Motor neuron (in vitro differentiated cells): Measurements from ENCODE around the gene CST3. TPM values are rescaled to one million over a fixed set of nuclear protein-coding genes. Genes with fewer than 3 reads are reported as not detected.
"Not testable (repeated sequence)": the region's sequence is repeated elsewhere in the genome, so short reads cannot be mapped to it uniquely, and the experiment has no call there.

Experiments used
- ATAC-seq, 8 experiments: fragments of 200-7000 bp; cut with Tn5 transposase; replicated peaks in 6 of 8; 2 replicates each; pipeline ENCODE4 v1.8.0; 2021; ENCODE audit warnings: mild to moderate bottlenecking in 8 of 8, moderate library complexity in 8 of 8
- H3K27ac ChIP-seq, 2 donors: fragments of 250-450 bp; sonication (Bioruptor Pico); 2 replicates each; pipeline ENCODE4 v1.9.0; 2021; ENCODE audit warnings: antibody characterized with exemption in 2 of 2, mild to moderate bottlenecking in 2 of 2, moderate library complexity in 1 of 2
- H3K4me1 ChIP-seq, 2 donors: fragments of 250-450 bp; sonication (Bioruptor Pico); replicated peaks in 1 of 2; 2 replicates each; pipeline ENCODE4 v1.6.1; 2021; ENCODE audit warnings: antibody characterized with exemption in 2 of 2, mild to moderate bottlenecking in 2 of 2, moderate library complexity in 1 of 2
- H3K4me3 ChIP-seq, 5 donors: fragments of 250-450 bp; sonication (Bioruptor Pico); 2 replicates each; pipeline ENCODE4 v1.9.0; 2021; ENCODE audit warnings: antibody characterized with exemption in 5 of 5, mild to moderate bottlenecking in 5 of 5, moderate library complexity in 4 of 5
- WGBS, 10 experiments: fragments of 450-650 bp; shearing (Covaris generic); methylation state at CpG; one replicate each; pipeline ENCODE4 v1.0.0; 2022; 5-methylcytosine and 5-hydroxymethylcytosine counted together
- in situ Hi-C, 9 experiments: fragments of 400-800 bp; cut with MboI; loops; one replicate each; pipeline ENCODE4 v1.15.0; 2021; ENCODE audit warnings: low sequenced_read_pairs in 9 of 9, low pct_unique_long_range_greater_than_20kb in 2 of 9; ENCODE audit not compliant: unreplicated experiment in 9 of 9
- total RNA-seq, 8 experiments: library from RNA; unstranded; fragments of 300-600 nt; gene quantifications; 2 replicates each; pipeline versions ENCODE4 v1.2.3 to v1.2.4, GENCODE V29; 2022

Gene CST3
- total RNA-seq, 8 experiments from 2014 or later: 50.2 to 1,751 (median 154) TPM

DNA sequence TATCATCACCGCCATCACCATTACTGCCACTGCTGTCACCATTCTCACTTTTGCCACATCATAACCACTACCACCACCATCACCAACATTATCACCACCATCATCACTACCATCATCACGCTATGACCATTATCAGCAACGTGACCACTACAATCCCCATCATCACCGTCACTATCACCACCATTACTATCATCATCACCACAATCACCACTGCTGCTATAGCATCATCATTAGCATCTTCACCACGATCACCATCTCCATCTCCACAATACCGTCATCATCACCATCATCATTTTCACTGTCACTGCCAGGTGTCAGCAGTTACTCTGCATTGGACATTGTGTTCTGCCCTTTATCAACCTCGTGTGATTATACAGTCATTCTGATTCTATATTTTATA, 32.1 kb upstream of the CST3 start:
- Histone ChIP-seq H3K27ac (no peak overlapping the region), H3K4me1 (no peaks in the 10 kb centered on the region), H3K4me3 (no peak overlapping the region)
- no peak for ATAC-seq
- in situ Hi-C loops: no loop called here
- WGBS, 10 experiments: 32 to 87% (median 73%) methylated on average over 2 to 7 of the region's 7 CpGs; no CpG with 5 or more reads in 1 of the 10 experiments

DNA sequence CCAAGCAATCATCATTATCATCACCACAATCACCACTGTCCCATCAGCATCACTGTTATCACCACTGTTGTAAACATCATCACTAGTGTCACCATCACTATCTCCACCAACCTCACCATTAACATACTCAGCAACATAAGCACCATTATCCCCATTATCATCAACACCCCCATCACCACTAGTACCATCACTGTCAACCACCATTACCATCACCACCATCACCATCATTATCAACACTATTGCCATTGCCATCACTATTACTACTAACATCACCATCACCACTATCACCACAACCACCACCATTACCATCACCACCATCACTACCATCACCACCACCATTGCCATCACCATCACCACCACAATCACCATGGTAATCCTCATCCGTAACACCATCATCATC, 31.6 kb upstream of the CST3 start:
- in situ Hi-C loops: no loop called here
- Histone ChIP-seq H3K4me1 (no peaks in the 10 kb centered on the region), H3K27ac (no peak overlapping the region), H3K4me3 (no peak overlapping the region)
- ATAC-seq: no peak
- 43 to 100% (median 90%) methylated on average over 1 of the region's 1 CpG; no CpG with 5 or more reads in 4 of the 10 experiments for WGBS, 10 experiments

DNA sequence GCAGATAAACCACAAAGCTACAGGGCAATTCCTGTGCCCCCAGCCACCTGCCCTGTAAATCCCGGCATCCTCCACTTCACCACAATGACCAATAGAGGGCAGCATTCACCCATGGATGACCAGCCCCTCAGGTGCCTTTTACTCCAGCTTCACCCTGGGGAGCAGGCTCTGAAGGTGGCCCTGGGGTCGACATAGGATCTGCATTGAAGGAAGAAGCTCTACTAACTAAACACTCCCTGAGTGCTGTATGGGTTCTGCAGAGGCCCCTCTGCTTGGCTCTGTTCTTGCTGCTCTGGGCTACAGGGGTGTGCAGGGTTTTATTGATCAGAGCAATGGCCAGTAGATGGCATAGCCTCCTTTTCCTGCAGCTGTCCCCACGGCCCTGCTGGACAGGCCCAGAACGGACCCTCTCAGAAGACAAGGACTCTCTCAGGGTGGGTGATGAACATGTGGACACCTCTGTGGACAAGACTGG, 30.8 kb upstream of the CST3 start:
- Histone ChIP-seq H3K4me1 (no peaks in the 10 kb centered on the region), H3K4me3 (no peak overlapping the region), H3K27ac (no peak overlapping the region)
- in situ Hi-C loops: no loop called here
- WGBS, 10 experiments: 0 to 40% (median 0%) methylated on average over 1 to 2 of the region's 4 CpGs; no CpG with 5 or more reads in 5 of the 10 experiments
- ATAC-seq: peak; percentile 45 to 96 (median 80)

DNA sequence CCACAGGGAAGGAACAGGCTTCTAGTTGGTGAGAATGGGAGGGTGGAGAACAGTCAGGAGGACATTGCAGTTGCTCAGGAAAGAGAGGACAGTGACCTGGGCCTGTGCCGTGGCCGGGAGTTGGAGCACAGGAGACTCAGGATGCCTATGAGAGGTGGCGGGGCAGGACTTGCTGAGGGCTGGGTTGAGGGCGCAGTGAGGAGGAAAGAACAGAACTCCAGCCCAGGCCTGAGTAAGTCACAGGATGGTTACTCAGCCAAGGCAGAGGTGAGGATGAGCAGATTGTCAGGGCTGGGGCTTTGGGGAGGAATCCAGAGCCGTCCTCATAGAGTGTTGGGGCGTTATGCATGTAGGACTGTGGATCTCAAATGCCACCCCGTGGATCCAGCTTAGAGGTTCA, 29.9 kb upstream of the CST3 start:
- no peak for ATAC-seq
- Histone ChIP-seq H3K4me1 (no peaks in the 10 kb centered on the region), H3K27ac (no peak overlapping the region), H3K4me3 (no peak overlapping the region)
- 0 to 96% (median 80%) methylated on average over 1 to 4 of the region's 7 CpGs; no CpG with 5 or more reads in 4 of the 10 experiments for WGBS, 10 experiments
- in situ Hi-C loops: no loop called here

DNA sequence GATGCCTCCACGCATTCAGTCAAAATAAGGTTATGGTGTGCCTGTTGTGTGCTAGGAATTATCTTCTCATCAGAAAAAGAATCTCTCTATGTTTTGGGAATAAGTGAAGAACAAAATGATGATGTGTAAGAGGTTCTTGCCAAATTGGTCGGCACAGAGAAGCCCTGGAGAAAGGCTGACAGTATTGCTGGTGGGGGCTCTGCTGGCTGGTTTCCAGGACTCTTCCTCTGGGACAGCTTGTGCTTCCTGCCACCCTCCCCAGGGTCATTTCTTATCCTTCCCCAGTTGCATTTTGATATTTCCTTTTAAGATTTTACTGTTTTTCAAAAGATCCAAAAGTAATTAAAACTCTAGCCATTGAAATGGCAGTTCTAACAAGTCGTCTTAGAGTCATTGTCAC, 28.9 kb upstream of the CST3 start:
- in situ Hi-C loops: no loop called here
- no peak for ATAC-seq
- 4 to 100% (median 61%) methylated on average over 1 to 3 of the region's 3 CpGs; no CpG with 5 or more reads in 3 of the 10 experiments for WGBS, 10 experiments
- H3K4me3 ChIP-seq: no peak overlapping the region
- no peaks in the 10 kb centered on the region for H3K4me1 ChIP-seq
- no peak overlapping the region for H3K27ac ChIP-seq

DNA sequence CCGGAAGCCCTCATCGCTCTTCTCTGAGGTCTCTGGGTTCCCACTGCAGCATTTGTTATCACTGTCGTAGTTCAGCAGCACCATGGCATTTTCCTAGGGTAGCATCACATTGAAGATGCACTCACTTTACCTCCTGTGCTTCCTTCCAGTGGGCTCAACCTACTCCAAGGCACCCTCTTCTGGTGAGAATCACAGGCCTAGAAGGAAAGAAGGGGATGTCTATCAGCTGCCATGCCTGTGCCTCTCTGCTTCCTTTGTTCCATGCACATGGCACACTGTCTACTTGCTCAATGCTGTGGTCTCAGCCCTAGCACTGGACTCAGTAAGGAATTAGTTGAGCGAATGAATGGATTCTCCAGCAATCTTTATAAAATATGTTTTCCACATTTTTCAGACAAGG, 28.4 kb upstream of the CST3 start:
- in situ Hi-C loops: no loop called here
- no peaks in the 10 kb centered on the region for H3K4me1 ChIP-seq
- H3K4me3 ChIP-seq: no peak overlapping the region
- 70 to 100% (median 100%) methylated on average over 1 to 2 of the region's 4 CpGs; no CpG with 5 or more reads in 5 of the 10 experiments for WGBS, 10 experiments
- no peak overlapping the region for H3K27ac ChIP-seq
- peak in 1 of 8 experiments; percentile 42 for ATAC-seq

DNA sequence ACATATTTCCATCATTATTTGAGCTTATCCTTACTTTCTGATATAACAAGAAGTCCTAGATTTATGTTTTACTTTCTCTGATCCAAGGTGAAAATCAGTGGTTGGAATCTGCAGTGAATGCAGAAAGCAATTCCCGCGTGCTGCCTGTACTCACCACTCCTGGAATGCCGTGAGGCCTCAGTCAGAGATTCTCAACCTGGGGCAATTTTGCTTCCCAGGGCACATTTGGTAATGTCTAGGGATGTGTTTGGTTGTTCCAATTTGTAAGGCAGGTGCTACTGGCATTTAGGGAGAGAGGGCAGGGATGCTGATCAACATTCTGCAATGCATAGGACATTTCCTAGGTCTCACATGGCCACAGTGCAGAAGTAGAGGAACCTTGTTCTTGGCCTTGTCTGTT, 27.2 kb upstream of the CST3 start:
- 83 to 93% (median 90%) methylated on average over 2 to 3 of the region's 3 CpGs; no CpG with 5 or more reads in 5 of the 10 experiments for WGBS, 10 experiments
- no peak for ATAC-seq
- in situ Hi-C loops: no loop called here
- Histone ChIP-seq H3K27ac (no peak overlapping the region), H3K4me3 (no peak overlapping the region), H3K4me1 (no peaks in the 10 kb centered on the region)

DNA sequence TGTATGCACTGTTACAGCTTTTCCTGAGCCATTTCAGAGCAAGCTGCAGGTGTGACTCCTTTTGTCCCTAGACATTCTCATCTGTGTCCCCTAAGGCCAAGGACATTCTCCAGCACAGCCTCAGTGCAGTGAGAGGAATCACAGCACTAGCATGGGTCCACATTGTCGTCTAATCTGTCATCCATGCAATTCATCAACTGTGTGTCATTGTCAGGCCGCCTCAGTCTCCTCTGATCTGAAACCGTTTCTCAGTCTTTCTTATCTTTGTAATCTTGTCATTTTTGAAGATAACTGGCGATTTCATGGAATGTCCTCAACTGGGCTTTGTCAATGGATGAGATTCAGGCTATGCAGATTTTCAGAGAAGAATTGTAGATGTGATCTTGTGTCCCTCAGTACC, 26.3 kb upstream of the CST3 start:
- H3K27ac ChIP-seq, in situ Hi-C loops, H3K4me1 ChIP-seq, H3K4me3 ChIP-seq: not testable (repeated sequence)
- WGBS, 10 experiments: 17 to 41% (median 33%) methylated on average over 1 to 3 of the region's 4 CpGs; no CpG with 5 or more reads in 5 of the 10 experiments
- ATAC-seq: peak in 1 of 8 experiments; percentile 17

DNA sequence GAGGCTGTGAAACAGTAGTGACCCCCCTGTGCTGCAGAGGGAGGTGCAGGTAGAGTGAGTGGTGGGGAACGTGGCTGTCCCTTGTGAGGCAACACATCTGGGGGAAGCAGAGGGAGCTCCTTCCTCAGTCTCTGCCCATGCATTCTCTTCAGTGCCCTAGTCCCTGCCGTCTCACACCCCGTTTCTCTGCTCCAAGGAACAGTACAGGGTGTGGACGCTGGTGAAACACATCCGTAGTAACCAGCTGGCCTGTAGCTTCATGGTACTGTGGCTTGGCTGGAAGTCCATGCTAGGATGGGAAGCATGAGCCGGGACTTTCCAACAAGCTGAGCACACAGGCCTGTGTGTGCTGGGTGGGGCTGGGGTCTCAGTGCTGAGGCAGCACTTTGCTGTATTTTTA, 25.4 kb upstream of the CST3 start:
- no peaks in the 10 kb centered on the region for H3K4me1 ChIP-seq
- 19 to 100% (median 82%) methylated on average over 1 to 5 of the region's 6 CpGs; no CpG with 5 or more reads in 3 of the 10 experiments for WGBS, 10 experiments
- no peak overlapping the region for H3K27ac ChIP-seq
- in situ Hi-C loops: no loop called here
- ATAC-seq: peak in 2 of 8 experiments; percentile 31 to 55
- no peak overlapping the region for H3K4me3 ChIP-seq

DNA sequence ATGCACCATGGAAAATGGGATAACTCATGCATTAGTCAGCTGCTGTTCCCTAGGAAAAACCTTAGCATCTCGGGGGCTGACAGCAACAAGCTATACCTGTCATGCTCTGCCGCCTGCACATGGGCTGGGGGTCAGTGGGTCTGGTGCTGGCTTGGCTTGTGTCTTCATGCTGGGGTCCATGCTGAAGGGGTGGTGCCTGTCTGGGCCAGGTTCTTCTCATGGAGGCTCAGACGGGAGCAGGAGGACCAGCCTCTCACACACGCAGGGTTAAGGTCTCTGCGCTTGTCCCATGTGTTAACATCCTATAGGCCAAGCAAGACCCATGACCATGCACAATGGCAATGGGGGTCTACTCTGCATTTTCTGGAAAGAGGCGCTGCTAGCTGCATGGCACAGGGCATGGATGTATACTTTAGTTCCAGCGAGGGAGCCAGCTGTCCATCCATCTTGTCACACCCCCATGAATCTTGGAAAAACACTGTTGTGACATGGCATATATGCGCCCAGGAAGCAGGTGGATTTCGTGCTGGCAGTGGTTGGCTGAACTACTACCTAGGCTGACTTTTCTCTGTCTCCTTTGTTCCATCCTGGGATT, 24.6 kb upstream of the CST3 start:
- Histone ChIP-seq H3K27ac (no peak overlapping the region), H3K4me1 (no peaks in the 10 kb centered on the region), H3K4me3 (no peak overlapping the region)
- in situ Hi-C loops: no loop called here
- 70 to 100% (median 80%) methylated on average over 1 to 5 of the region's 9 CpGs; no CpG with 5 or more reads in 5 of the 10 experiments for WGBS, 10 experiments
- no peak for ATAC-seq

DNA sequence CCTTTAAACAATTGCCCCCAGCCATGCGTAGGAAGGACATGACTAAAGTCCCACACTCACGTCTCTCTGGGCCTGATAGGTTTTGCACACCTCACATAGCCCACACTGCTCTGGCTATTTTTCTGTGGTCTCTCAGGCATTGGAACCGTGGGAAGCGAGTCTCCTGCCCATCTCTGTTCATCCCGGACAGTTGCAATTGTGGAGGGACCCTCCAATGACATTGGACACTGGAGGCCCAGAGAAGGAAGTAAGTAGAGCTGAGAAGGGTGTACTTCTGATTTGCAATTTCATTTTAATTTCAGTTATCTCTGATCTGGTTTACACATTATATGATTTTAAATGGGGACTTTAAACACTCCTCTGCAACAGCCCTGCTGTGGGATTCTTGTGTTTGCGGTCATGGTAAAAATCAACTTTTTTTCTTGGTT, 23.3 kb upstream of the CST3 start:
- no peak for ATAC-seq
- no peaks in the 10 kb centered on the region for H3K4me1 ChIP-seq
- 60 to 100% (median 86%) methylated on average over 1 to 6 of the region's 6 CpGs; no CpG with 5 or more reads in 3 of the 10 experiments for WGBS, 10 experiments
- no peak overlapping the region for H3K27ac ChIP-seq
- no peak overlapping the region for H3K4me3 ChIP-seq
- in situ Hi-C loops: no loop called here

DNA sequence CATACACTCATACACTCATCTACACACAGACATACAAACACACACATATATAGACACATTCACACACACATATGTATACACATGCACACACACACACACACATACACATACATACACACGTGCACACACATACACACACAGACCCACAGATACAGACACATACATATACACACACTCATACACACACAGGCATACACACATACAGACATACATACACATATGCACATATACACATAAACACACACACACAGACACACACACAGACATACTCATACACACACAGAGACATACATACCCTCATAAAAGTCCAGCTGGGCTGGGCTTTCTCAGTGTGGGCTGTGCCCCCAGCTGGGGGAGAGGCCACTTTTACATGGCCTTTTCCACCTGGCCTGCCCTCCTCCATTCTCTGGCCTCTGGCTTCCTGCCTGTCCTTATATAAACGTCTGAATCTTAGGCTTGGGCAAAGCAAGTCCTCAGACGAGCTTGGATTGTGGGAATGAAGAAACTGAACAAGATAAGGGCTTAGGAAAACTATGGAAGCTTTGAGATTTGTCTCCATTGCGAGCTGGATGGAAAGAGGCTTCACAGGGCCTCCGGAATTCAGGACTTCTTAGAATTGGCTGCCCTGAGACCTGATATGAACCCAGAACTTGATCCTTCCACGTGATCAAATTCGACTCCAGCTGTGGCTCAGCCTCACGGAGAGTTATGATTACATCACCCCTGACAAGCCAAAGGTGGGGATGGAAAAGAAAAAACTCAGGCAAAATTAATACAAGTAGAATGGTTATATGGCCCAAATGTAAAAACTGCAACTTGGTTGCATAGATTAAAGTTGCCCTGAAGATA, 22.5 kb upstream of the CST3 start:
- 7 to 77% (median 59%) methylated on average over 2 to 7 of the region's 8 CpGs; no CpG with 5 or more reads in 3 of the 10 experiments for WGBS, 10 experiments
- Histone ChIP-seq H3K4me1 (no peaks in the 10 kb centered on the region), H3K4me3 (no peak overlapping the region), H3K27ac (no peak overlapping the region)
- in situ Hi-C loops: no loop called here
- ATAC-seq: peak in 3 of 8 experiments; percentile 20 to 42 (median 36)

DNA sequence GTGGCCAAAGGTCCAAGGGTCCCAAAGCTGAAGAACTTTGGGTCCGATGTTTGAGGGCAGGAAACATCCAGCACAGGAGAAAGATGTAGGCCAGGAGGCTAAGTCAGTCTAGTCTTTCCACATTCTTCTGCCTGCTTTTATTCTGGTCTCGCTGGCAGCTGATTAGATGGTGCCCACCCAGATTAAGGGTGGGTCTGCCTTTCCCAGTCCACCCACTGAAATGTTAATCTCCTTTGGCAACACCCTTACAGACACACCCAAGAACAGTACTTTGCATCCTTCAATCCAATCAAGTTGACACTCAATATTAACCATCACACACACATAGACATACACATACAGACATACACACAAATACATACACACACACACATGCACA, 21.8 kb upstream of the CST3 start:
- H3K4me1 ChIP-seq, in situ Hi-C loops, H3K27ac ChIP-seq, H3K4me3 ChIP-seq: not testable (repeated sequence)
- WGBS, 10 experiments: 0 to 100% methylated on average over 1 to 2 of the region's 2 CpGs; no CpG with 5 or more reads in 8 of the 10 experiments
- peak in 3 of 8 experiments; percentile 5 to 19 (median 12) for ATAC-seq
